Tibial nerve (tissue), 4 donors: ENCODE data around the gene FAM124A.

Experiments
- EP300 ChIP-seq, 2 donors: sonication (generic); formaldehyde crosslinking; IDR thresholded peaks; one replicate each; pipeline ENCODE4 v1.6.1; 2017; ENCODE audit warnings: antibody characterized with exemption in 2 of 2, mild to moderate bottlenecking in 1 of 2
- TF ChIP-seq, protein P1 (sequence below), 5 experiments: fragments of 200-600 bp in 3 of 5; fragments of 450-650 bp in 2 of 5; sonication (generic) in 3 of 5; IDR thresholded peaks; one replicate each; pipeline ENCODE4 v1.5.1; 2016 to 2019; ENCODE audit warnings: antibody characterized with exemption in 5 of 5, mild to moderate bottlenecking in 3 of 5, moderate library complexity in 2 of 5

- TF ChIP-seq, protein P1, sequence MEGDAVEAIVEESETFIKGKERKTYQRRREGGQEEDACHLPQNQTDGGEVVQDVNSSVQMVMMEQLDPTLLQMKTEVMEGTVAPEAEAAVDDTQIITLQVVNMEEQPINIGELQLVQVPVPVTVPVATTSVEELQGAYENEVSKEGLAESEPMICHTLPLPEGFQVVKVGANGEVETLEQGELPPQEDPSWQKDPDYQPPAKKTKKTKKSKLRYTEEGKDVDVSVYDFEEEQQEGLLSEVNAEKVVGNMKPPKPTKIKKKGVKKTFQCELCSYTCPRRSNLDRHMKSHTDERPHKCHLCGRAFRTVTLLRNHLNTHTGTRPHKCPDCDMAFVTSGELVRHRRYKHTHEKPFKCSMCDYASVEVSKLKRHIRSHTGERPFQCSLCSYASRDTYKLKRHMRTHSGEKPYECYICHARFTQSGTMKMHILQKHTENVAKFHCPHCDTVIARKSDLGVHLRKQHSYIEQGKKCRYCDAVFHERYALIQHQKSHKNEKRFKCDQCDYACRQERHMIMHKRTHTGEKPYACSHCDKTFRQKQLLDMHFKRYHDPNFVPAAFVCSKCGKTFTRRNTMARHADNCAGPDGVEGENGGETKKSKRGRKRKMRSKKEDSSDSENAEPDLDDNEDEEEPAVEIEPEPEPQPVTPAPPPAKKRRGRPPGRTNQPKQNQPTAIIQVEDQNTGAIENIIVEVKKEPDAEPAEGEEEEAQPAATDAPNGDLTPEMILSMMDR (IDR thresholded peaks at IDR 0.05): no peak
- no peak for TF ChIP-seq EP300 (IDR thresholded peaks at IDR 0.05)
These were observed 19.6 kb upstream of the FAM124A start for GRCh38 chr13:51202477-51203046.
